HG02973 (cell line): ENCODE measurements around the gene NAALADL2.
A peak's percentile ranks its signal among the peaks of the same experiment; 100 is the strongest.

ENCODE experiments used
- ATAC-seq: cut with Tn5 transposase; IDR thresholded peaks from one replicate; pipeline ENCODE4 v1.9.1; 2021; ENCODE audit warnings: moderate library complexity; ENCODE audit not compliant: unreplicated experiment

Gene NAALADL2

DNA sequence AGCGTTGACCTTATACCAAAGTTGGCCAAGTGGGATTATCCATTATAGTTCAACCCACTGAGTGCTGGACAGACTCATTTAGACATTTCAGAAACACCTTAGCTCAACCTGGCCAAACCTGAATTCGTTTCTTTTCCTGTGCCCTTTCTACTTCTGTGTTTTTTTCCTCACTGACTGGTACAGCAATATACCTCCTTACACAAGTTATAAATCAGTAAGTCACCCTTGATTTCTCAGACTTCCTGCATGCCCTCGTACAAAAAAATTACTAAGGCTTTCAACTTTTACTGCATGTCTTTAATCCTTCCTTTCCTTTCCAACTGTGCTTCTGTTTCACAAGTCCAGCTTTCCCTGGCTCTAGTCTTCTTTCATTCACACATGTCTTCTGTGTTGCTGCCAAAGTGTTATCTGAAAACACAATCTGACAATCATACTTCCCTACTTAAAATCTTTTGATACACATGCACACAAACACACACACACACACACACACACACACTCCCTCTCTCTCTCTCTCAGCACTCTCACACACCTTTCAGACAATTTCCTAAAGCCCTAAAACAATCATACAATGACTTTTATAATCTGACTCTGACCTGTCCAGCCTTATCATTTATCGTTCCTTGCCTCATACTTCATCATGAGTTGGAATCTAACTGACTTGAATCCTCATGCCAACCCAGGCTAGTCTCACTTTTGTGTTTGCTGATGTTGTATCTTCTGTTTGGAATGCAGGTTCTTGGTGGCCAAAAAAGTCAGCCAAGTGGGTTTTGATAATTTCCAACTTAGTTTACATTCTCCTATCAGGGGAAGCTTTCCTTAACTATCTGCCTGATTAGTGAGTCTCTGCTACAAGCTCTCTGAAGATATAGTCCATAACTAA, 436.4 kb downstream of the NAALADL2 start:
- no peak for ATAC-seq

DNA sequence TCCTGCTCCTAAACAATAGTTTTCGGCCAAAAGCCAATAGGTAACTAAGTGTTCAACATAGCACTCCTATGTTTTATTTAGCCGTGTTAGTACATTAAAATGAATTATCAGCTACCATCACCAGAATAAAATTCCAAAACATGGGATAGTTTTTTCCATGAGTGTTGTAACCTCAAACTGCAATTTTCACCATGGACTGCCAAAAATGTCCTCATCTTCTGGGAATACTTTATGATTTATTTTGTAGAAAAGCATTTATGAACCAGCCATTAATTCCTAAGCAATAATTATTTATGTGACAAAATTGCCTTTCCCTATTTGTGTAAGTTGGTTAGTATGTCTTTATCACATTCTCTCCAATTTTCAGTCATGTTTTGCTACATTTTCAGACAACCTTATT, 438.1 kb downstream of the NAALADL2 start:
- ATAC-seq, result no peak

DNA sequence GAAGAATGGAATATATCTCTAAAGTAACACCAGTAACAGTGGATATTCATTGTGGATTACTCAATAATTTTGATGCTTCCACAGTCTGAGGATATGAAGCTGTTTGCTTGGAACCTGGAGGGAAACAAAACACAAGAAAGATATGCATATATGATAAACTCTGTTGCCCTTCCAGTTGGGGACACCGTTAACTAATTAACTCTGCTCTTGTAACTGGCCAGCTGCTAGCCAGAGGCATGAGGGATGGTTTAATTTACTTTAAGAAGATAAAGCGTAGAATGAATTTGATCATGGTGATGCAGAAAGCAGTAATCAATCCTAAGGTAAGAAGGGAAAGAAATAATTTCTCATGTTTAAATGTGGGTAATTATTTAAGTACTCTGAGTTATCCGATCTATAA, 442.6 kb downstream of the NAALADL2 start:
- no peak for ATAC-seq

DNA sequence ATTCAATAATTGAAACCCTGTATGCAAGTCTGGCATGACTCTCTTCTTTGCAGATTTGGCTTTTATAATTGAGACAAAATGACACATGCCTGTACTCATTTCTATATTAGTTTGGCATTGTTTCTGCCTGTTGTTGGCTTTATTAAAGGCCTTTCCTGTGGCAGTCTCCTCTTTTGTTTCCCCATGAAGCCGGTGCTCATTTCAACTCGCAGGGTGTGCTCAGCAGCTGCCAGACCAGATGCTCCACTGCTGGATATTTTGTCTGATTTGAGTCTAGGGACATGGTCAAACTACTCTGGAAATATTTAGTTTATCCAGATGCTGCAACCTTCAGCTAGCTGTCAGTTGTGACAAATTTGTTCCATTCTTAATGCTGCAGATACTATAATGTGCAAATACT, 445.3 kb downstream of the NAALADL2 start:
- ATAC-seq, result no peak

DNA sequence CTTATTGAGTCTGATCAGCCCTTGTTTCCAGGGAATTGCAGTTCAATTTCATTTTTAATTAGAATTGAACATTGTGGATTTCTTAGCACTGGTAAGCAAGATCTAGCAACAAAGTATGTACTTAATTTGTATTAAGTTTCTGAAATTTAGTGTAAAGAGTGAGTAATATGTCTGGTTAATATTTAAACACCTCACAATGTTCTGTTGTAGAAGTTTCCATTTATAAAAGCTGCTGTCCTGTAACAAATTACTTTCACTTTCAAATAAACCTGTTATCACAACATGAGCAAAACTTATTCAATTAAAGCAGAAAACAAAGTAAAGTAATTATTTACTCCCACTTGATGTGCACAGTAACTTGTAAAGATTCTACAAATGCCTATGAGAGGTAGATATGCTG, 448.5 kb downstream of the NAALADL2 start:
- peak; percentile 64 for ATAC-seq

DNA sequence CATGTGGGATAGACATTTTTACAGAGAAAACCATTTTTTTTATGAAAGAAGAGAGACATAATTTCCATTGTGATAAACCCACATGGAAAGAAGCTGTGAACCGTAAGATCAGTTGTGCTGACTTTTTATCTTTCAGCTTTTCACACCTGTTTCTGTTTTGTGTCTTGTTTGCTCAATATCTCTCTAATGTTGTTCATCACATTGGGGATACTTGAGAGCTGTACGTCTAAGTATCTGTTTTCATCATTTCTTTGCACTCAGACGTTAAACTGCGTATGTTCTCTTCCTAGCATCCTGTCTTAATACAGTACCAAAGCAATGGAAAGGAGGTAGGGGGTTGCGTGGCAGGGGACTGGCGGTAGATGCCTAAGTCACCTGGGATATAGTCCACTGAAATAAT, 449.0 kb downstream of the NAALADL2 start:
- peak; percentile 16 for ATAC-seq

DNA sequence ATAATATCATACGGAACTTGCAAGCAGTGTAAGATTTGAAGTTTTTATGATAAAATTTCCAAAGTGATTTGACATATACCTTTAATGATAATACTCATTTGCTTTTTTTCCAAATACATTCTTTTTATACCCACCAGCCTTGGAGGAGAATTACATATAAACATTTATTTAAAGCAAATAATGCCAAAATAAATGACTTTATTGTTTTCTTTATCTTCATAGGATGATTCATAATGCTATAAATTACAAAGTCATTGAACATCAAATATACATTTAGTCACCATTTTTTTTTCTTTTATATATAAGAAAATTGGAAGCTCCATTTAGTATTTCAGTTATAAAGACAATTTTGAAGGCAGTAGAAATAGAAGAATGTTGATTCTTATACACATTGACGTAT, 450.9 kb downstream of the NAALADL2 start:
- ATAC-seq, result no peak

DNA sequence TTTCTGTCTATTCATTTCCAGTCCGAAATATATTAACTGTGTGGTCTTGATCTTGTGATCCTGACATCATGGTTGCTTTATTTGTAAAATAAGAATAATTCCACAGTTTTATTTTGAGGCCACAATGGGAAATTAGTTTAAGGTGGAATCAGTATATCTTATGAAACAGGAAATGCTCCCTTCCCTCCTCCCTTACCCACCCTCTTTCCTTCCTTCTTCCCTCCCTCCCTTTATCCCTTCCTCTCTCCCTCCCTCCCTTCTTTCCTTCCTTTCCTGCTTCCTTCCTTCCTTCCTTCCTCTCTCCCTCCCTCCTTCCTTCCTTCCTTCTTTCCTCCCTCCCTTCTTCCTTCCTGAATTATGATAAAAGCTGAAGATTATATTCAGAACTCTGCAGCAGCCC, 452.3 kb downstream of the NAALADL2 start:
- ATAC-seq, result no peak

DNA sequence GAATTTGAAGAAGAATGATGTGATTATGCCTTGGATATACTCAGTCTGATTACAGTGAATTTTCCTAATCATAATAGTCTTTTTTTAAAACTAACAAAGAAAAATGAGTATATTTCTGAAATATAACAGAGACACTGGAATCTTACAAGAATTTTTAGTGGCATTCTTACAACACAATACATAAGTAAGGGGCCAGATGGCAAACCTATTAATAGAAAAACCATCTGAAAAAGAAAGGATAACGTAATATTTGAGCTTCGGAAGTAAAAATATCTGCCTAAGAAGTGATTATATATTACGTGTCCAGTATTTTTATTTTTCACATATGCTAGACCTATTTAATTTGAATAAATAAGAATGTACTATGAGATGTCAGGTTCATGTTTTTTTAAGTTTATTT, 452.8 kb downstream of the NAALADL2 start:
- no peak for ATAC-seq

DNA sequence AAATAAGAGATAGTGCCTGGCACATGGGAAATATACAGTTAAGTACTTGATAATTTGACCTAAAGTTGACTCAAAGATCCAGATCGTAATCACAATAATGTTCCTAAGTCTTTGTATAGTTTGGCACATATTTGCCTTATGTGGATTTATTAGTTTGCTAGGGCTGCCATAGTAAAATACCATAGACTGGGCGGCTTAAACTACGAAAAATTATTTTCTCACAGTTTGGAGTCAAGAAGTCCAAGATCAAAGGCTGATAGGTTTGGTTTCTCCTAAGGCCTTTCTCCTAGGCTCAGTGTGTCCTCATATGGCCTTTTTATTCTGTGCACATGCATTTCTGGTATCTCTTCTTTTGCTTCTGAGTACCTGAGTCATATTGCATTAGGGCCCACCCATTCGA, 453.7 kb downstream of the NAALADL2 start:
- ATAC-seq, result no peak

DNA sequence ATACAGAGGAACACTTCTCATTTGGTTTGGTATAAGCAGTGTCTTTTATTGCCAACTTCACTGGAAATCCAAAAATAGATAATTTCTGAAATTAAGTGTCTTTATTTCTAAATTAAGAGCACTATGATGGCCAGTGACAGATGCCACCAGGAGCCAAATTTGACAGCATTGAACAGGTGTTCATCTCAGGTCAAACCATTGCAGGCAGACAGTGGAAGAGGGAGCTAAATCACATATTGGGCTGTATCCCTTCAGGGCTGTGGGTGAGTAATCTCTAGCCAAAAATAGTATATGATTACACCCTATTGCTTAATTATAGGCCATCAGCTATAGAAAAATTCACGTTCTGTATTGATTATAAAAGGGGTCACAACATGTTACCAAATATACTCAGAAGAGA, 457.7 kb downstream of the NAALADL2 start:
- no peak for ATAC-seq

DNA sequence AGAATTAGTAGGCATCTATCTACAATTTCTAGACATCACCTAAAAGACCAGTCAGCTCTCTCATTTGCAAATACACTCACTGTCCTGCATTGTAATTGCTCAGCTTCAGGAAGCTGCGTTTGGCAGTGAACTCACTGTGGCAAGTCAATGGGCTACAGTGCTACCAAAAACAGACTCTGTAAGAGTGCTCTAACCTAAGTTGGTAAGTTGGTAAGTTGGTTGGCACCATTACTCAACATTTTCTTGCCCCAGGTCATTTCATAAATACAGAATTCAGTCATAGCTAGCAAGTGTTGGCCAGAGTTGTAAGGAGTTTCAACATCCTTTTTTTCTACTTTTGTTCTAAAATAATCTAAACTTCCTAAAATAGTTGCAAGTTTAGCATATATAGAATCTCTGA, 466.3 kb downstream of the NAALADL2 start:
- no peak for ATAC-seq

DNA sequence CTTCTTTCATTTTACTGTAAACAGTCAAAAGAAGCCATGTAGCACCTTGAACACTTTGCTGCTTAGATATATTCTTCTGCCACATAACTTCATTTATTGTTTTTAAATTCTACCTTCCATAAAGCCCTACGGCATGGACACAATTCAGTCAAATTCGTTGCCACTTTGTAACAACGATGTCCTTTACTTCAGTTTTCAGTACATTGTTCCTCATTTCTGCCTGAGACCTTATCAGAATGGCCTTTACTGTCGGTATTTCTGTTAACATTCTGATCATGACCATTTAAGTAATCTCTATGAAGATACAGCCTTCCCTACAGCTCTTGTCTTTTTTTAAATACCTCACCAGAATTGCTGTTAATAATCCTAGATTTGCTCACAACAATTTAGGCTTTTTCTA, 466.9 kb downstream of the NAALADL2 start:
- ATAC-seq, result no peak

DNA sequence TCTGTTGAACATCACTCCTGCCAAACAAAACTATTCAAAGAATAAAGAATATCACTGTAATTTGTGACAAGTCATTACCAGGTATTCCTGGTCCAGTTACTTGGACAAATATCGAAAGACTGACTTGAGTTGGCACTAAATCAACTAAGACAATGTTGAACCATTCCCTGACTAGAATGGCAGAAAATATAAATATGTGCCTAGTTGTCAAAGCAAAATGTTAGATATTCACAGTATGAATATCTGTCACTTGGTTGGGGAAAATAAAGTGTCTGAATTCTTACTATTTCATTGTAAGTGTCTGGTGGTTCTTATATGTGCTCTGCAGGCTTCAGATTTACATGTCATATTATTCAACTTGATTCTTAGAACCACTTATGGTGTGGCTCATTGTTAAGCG, 470.2 kb downstream of the NAALADL2 start:
- no peak for ATAC-seq

DNA sequence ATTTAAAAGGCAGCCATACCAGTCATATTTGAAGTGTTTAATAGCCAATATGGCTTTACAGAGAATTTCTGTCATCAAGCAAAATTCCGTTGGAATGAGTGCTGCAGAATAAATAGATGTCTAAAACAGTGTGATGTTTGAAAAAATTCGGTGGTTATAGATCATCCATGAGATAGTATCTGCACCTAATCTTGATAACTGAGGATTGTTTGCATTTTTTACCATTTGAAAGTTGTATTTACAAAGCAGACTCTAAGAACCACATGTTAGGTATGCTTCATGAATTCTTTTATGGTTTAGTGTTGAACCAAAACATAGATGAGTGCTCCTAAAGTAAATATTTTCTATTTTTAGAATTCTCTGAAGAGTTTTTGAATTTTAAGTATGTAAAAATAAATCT, 476.1 kb downstream of the NAALADL2 start:
- ATAC-seq, result no peak

DNA sequence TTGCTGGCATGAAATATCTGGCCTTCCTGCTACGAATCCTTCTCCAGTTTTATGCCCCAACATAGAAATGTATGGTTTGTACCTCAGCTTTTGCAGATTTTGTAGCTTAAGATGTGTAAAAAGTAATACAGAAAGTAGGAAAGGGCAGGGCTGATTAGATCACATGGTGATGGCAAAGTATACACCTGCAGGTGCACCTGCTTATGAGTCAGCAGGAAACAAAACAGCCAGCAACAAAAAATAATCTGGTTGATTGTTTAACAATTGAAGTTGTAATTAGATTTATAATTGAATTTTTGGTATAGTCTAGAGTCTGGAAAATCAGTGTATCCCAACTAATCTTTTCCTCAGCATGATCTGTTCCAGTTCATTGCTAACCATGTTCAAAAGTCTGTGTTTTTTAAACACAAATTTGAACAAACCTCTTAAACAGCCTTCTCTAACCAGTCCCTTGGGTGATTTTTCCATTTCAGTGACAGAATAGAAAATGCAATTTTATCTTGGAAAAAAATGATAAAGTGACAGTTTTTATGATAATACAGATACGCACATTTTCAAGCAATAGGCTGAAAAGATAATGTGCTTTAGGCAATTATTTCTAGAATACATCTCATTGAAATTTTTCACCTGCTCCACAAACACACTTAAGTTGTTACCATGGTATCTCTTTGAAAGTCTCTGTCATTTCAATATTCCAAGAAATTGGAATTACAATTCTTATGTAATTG, 477.4 kb downstream of the NAALADL2 start:
- ATAC-seq, result no peak

DNA sequence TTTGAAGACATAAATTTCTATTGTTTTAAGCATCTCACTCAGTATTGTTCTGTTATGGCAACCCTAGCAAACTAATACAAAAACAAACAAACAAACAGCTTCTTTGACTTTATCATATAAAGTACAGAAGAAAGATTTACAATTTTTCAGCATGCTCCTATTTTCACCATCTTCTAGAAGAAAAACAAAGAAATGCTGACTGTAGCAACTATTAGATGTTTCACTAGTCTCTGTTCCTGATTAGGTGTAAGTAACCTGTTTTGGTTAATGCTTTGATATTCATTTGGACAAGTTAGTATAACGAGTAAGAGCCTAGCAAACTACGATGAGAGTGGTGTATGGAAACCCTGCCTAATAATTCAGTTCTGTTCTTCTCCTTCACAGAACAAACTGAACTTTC, 478.5 kb downstream of the NAALADL2 start:
- ATAC-seq, result no peak

DNA sequence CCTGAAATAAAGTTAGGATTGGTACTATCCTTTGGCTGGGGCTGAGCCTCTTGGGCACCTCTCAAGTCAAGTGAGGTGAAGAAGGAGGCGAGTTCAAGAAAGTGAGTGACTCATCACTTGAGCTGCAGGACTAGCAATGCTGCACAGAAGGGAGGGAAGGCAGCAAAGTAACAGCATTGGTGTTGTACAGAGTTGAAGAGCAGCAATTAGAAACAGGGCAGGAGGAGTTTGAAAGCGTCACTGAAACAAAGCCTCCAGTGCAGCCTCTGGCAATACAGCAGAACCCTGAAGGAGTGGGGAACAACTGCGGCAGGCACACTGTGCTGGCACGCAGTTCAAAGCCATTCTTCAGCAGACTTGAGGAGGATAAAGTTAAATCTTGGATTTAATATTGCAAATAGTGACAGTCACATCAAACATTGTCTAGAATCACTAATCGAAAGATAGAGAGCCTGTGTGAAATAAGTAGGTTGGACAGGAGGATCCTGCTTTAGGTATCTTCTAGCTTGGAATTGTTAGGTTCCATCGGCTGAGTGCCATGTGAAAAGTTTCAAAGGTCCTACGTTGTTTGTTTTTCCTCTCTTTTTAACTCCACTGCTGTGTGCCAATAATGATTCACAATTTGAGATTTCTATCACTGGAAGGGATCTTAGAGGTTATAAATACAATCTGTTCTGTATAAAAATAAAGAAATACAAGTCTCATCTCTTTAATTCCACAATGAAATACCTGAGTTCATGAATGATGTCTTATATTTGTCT, 479.8 kb downstream of the NAALADL2 start:
- ATAC-seq, result no peak

DNA sequence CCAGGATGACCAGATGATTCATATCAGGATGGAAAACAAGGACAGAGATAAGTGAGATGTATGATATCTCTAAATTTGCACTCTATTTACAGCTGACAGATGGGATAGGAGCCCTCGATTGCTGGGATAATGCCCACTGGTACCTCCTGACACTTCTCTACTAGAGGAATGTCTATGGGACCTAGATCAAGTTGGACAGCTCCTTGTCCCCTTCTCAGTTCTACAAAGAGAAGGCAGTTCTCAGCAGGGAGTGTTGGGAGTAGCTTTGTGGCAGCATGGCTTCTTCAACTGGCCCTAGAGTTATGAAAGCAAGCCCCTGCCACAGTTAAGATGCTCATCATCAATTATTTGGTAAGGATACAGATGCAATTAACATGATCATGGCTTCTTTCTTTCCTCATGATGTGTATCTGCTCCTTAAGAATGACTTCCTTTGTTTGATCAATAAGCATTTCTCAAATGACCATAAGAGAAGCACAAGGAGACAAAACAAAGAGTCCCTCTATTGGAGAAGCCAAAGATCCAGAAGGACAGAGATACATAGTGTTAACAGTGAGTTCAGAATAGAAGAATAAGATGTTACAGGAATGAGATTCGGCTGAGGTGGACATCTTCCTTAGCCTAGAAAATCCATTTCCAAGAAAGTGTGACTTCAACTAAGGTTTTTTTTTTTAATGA, 481.3 kb downstream of the NAALADL2 start:
- ATAC-seq, result no peak

DNA sequence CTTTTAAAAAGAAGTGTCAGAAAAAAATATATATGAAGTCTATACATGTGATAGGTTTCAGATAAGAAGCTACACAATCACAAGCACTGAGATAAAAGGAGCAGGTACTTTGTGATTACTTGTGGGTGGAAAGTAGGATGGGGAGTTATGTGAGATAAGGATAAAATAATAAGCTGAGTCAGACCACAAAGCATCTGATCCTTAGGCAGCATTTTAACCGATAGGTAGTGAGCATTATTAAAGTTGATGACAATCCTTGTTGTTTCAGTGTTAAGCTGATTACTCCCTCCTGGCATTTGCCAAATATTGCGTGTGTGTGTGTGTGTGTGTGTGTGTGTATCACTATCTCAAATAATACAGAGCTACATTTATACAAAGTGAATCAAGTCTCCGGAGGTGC, 483.1 kb downstream of the NAALADL2 start:
- no peak for ATAC-seq

DNA sequence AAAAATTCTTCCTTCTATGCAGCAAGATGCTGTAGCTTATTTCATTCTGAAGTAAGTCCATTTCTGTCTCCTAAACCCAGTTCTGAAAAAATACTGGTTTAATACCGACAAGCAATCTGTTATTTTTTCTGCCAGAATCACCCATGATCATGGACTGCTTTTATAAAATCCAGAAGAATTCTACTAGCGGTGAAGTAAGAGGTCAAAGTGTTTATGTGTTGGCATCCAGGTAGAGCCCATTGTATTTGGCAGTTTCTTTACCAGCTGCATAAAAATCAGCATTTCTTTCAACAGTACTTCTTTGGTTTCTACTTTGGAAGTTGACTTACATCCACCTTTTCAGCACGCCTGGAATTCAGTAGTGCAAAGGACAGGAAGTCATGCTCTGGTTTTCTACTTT, 484.8 kb downstream of the NAALADL2 start:
- ATAC-seq, result no peak
